ENCODE measurements around the gene CDK13. TPM values are rescaled to one million over a fixed set of nuclear protein-coding genes. Genes with fewer than 3 reads are reported as not detected.
"Not testable (repeated sequence)": the region's sequence is repeated elsewhere in the genome, so short reads cannot be mapped to it uniquely, and the experiment has no call there.

The CDK13 gene
- total RNA-seq, 1 donor from 2014 or later, result 50.3 TPM

DNA sequence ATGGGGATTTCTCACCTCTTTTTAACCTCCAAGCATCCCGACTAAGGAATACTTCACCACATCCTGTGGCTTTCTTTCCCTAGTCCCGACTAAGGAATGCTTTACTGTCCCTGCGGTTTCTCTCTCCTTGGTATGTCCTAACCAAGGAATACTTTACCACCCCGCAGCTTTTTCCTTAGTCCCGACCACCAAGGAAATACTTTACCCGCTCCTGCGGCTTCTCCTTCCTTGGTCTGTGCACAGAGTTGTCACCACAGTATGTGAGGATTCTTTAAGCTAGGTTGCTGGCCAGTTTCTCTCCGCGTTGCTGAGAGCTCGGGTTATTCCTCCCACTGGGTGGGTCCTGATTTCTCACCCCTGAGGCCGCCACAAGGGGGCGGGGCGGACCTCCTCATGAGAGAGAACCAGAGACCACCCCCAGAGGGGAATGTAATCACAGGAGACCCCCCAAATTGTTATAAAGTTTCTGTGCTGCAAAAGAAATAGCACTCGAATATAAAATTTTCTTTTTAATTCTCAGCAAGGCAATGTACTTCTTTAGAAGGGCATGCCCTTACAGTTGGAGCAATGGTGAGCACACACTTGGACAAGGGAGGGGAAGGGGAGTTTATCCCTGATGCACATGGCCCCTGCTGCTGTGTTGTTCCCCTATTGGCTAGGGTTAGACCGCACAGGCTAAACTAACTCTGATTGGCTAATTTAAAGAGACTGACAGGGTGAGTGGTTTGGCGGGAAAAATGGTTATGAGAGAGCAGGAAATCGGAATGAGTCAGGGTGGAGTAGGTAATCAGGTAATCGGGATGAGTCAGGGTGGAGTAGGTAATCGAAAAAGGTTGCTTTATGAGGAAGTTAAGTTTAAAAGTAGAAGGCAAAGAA is 197.6 kb downstream of the CDK13 start:
- TF ChIP-seq, protein P1, sequence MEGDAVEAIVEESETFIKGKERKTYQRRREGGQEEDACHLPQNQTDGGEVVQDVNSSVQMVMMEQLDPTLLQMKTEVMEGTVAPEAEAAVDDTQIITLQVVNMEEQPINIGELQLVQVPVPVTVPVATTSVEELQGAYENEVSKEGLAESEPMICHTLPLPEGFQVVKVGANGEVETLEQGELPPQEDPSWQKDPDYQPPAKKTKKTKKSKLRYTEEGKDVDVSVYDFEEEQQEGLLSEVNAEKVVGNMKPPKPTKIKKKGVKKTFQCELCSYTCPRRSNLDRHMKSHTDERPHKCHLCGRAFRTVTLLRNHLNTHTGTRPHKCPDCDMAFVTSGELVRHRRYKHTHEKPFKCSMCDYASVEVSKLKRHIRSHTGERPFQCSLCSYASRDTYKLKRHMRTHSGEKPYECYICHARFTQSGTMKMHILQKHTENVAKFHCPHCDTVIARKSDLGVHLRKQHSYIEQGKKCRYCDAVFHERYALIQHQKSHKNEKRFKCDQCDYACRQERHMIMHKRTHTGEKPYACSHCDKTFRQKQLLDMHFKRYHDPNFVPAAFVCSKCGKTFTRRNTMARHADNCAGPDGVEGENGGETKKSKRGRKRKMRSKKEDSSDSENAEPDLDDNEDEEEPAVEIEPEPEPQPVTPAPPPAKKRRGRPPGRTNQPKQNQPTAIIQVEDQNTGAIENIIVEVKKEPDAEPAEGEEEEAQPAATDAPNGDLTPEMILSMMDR (IDR thresholded peaks at IDR 0.05; ENCODE audit: insufficient read depth, low read length, severe bottlenecking), result no peak
- no peak for FAIRE-seq

DNA sequence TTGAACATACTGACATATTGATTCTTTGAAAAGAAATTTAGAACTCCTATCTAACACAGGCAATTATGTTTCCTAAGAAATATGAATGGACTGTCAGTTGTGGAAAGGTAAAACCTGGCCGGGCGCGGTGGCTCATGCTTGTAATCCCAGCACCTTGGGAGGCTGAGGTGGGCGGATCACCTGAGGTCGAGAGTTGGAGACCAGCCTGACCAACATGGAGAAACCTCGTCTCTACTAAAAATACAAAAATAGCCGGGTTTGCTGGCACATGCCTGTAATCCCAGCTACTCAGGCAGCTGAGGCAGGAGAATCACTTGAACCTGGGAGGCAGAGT is 198.2 kb downstream of the CDK13 start:
- not testable (repeated sequence) for H3K27me3 ChIP-seq (ENCODE audit: control insufficient read depth, insufficient read depth, low read length); DNase-seq (ENCODE audit: low read depth); FAIRE-seq; H3K4me3 ChIP-seq (ENCODE audit: low read depth, low read length); H3K36me3 ChIP-seq (ENCODE audit: control insufficient read depth, insufficient read depth, low read length)

More for the DNA sequence above, 197.6 kb downstream of the CDK13 start:
- H3K27me3 ChIP-seq (ENCODE audit: control insufficient read depth, insufficient read depth, low read length), result no peaks in the 10 kb centered on the region
- no peak overlapping the region for H3K4me3 ChIP-seq (ENCODE audit: low read depth, low read length)
- H3K36me3 ChIP-seq (ENCODE audit: control insufficient read depth, insufficient read depth, low read length), result no peaks in the 10 kb centered on the region
- no peak for DNase-seq (ENCODE audit: low read depth)

DNA sequence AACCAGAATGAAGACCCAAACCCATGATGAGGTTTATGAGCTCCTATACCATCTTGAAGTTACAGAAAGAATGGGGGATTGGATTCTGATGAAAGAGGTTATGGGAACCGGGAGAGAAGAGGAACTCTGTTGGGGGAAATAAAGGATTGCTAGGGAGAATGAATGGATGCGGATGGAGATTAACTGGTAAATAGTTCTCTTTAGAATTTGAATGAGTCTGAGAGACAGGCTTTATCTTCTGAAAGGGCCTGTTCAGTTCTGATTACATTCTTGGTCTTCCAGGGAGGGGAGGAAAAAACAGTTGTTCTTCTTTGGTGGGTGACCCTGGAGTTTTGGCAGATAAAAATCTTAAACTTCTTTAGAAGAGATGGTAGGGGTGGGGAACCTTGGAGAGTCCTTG is 198.6 kb downstream of the CDK13 start:
- Histone ChIP-seq H3K27me3 (ENCODE audit: control insufficient read depth, insufficient read depth, low read length) (no peaks in the 10 kb centered on the region), H3K36me3 (ENCODE audit: control insufficient read depth, insufficient read depth, low read length) (no peaks in the 10 kb centered on the region), H3K4me3 (ENCODE audit: low read depth, low read length) (no peak overlapping the region)
- DNase-seq (ENCODE audit: low read depth), result no peak
- FAIRE-seq, result no peak
- TF ChIP-seq, protein P1 (IDR thresholded peaks at IDR 0.05; ENCODE audit: insufficient read depth, low read length, severe bottlenecking), result no peak

Other genes starting within 250 kb of the CDK13 start
- gene MPLKIP, start 184.4 kb downstream of the CDK13 start, total RNA-seq, result 14.0 and 29.7 TPM in 2 replicates
- 7.4 and 11.6 TPM in 2 replicates for gene SUGCT, start 184.7 kb downstream of the CDK13 start, total RNA-seq